ENCODE data around the gene PTPRK.

PTPRK gene

DNA sequence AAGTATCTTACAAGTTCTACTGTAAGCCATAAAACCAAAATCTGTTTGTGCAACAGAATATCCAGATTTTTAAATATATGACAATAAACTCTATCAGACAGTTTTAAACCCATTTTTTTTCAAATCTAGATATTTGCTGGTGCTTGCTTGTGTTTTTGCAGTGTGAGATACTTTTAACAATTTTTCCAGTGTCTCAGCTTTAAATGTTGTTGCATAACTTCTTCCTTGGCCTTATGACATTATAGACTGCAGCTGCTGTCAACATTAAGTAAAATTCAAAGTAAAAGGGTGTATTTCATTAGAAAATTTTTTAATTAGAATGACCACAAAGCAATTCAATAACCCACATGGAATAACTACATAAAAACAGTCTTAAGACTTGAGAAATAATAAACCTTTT lies 139.5 kb downstream of the PTPRK start:
- no peaks in the 10 kb centered on the region for H3K27me3 ChIP-seq (ENCODE audit: control insufficient read depth in 3 of 3, insufficient read depth in 3 of 3, low read depth in 1 of 3, low read length in 3 of 3)
- H3K23ac ChIP-seq (ENCODE audit: low read depth, low read length, poor library complexity): no peak overlapping the region
- no peak overlapping the region for H2AFZ ChIP-seq (ENCODE audit: low read length)
- no peak for DNase-seq (ENCODE audit: low spot score)
- H2BK5ac ChIP-seq (ENCODE audit: low read length): no peak overlapping the region
- peaks cover 0 to 1% of the 10 kb centered on the region in 2 donors for H3K4me1 ChIP-seq (ENCODE audit: control insufficient read depth in 2 of 2, insufficient read depth in 1 of 2, low read depth in 1 of 2, low read length in 2 of 2)
- H3K4me3 ChIP-seq (ENCODE audit: low read length in 2 of 2): no peak overlapping the region
- no peak overlapping the region for H2BK15ac ChIP-seq (ENCODE audit: low read length)
- H3K14ac ChIP-seq (ENCODE audit: low read length): no peak overlapping the region
- H3K9me3 ChIP-seq (replicated peaks in 1 of 2; ENCODE audit: control insufficient read depth in 2 of 2, insufficient read depth in 1 of 2, low read depth in 1 of 2, low read length in 2 of 2): peaks cover 5 to 16% of the 10 kb centered on the region in 2 donors
- no peak overlapping the region for H3K4ac ChIP-seq (ENCODE audit: low read length)
- no peak overlapping the region for H2BK12ac ChIP-seq (ENCODE audit: low read length)
- H3K79me1 ChIP-seq (ENCODE audit: low read depth, low read length): no peaks in the 10 kb centered on the region
- no peak overlapping the region for H3K27ac ChIP-seq (replicated peaks; ENCODE audit: low read length)
- H3K4me2 ChIP-seq (ENCODE audit: insufficient read depth, low read length, poor library complexity, severe bottlenecking): no peak overlapping the region
- H3K18ac ChIP-seq (ENCODE audit: low read length): no peak overlapping the region
- no peak overlapping the region for H3K9ac ChIP-seq (ENCODE audit: low read depth, low read length, poor library complexity)
- no peak overlapping the region for H4K8ac ChIP-seq (ENCODE audit: low read depth, low read length)
- no peak overlapping the region for H4K91ac ChIP-seq (ENCODE audit: low read depth, low read length, poor library complexity)
- H2BK120ac ChIP-seq (ENCODE audit: low read depth, low read length): no peak overlapping the region
- H3K36me3 ChIP-seq (replicated peaks in 1 of 2; ENCODE audit: control insufficient read depth in 2 of 2, insufficient read depth in 2 of 2, low read length in 2 of 2): no peaks in the 10 kb centered on the region
- H2AK5ac ChIP-seq (ENCODE audit: low read depth, low read length): no peak overlapping the region

DNA sequence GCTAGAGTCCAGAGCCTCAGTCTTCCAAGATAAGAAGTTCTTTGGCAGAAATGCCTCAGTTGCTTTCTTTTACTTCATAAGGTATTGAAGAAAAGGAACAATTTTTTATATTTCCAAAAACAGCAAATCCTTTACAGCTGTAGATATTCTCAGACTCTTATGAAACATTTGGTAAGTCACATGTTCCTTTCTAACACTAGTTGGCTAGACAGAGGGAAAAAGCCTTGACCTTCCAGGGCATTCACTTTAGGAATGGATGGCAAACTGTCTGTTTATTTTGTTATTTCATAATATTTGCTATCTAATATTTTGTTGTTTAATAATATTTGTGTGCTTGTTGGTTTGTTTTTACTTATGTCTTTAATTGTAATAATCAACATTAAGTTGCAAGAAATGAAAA lies 140.8 kb downstream of the PTPRK start:
- no peak overlapping the region for H3K27ac ChIP-seq (replicated peaks; ENCODE audit: low read length)
- H3K9ac ChIP-seq (ENCODE audit: low read depth, low read length, poor library complexity): no peak overlapping the region
- no peak for DNase-seq (ENCODE audit: low spot score)
- H2BK5ac ChIP-seq (ENCODE audit: low read length): no peak overlapping the region
- H3K4me3 ChIP-seq (ENCODE audit: low read length in 2 of 2): no peak overlapping the region
- H4K8ac ChIP-seq (ENCODE audit: low read depth, low read length): no peak overlapping the region
- H3K79me1 ChIP-seq (ENCODE audit: low read depth, low read length): no peaks in the 10 kb centered on the region
- H3K14ac ChIP-seq (ENCODE audit: low read length): no peak overlapping the region
- H3K4me1 ChIP-seq (ENCODE audit: control insufficient read depth in 2 of 2, insufficient read depth in 1 of 2, low read depth in 1 of 2, low read length in 2 of 2): peaks cover 0 to 1% of the 10 kb centered on the region in 2 donors
- H2BK12ac ChIP-seq (ENCODE audit: low read length): no peak overlapping the region
- H4K91ac ChIP-seq (ENCODE audit: low read depth, low read length, poor library complexity): no peak overlapping the region
- no peak overlapping the region for H3K18ac ChIP-seq (ENCODE audit: low read length)
- H2AFZ ChIP-seq (ENCODE audit: low read length): no peak overlapping the region
- H3K4me2 ChIP-seq (ENCODE audit: insufficient read depth, low read length, poor library complexity, severe bottlenecking): no peak overlapping the region
- no peaks in the 10 kb centered on the region for H3K27me3 ChIP-seq (ENCODE audit: control insufficient read depth in 3 of 3, insufficient read depth in 3 of 3, low read depth in 1 of 3, low read length in 3 of 3)
- no peak overlapping the region for H3K23ac ChIP-seq (ENCODE audit: low read depth, low read length, poor library complexity)
- H3K4ac ChIP-seq (ENCODE audit: low read length): no peak overlapping the region
- no peak overlapping the region for H2AK5ac ChIP-seq (ENCODE audit: low read depth, low read length)
- peaks cover 7 to 23% of the 10 kb centered on the region in 2 donors for H3K9me3 ChIP-seq (replicated peaks in 1 of 2; ENCODE audit: control insufficient read depth in 2 of 2, insufficient read depth in 1 of 2, low read depth in 1 of 2, low read length in 2 of 2)
- no peak overlapping the region for H2BK15ac ChIP-seq (ENCODE audit: low read length)
- H3K36me3 ChIP-seq (replicated peaks in 1 of 2; ENCODE audit: control insufficient read depth in 2 of 2, insufficient read depth in 2 of 2, low read length in 2 of 2): no peaks in the 10 kb centered on the region
- H2BK120ac ChIP-seq (ENCODE audit: low read depth, low read length): no peak overlapping the region

GRCh38 chr6:128376952-128377503 lies 143.4 kb downstream of the PTPRK start:
- Histone ChIP-seq H4K8ac (ENCODE audit: low read depth, low read length) (no peak overlapping the region), H2BK5ac (ENCODE audit: low read length) (no peak overlapping the region), H2BK15ac (ENCODE audit: low read length) (no peak overlapping the region), H3K36me3 (replicated peaks in 1 of 2; ENCODE audit: control insufficient read depth in 2 of 2, insufficient read depth in 2 of 2, low read length in 2 of 2) (no peaks in the 10 kb centered on the region), H3K27me3 (ENCODE audit: control insufficient read depth in 3 of 3, insufficient read depth in 3 of 3, low read depth in 1 of 3, low read length in 3 of 3) (no peaks in the 10 kb centered on the region), H3K9me3 (replicated peaks in 1 of 2; ENCODE audit: control insufficient read depth in 2 of 2, insufficient read depth in 1 of 2, low read depth in 1 of 2, low read length in 2 of 2) (peaks cover 7 to 23% of the 10 kb centered on the region in 2 donors), H4K91ac (ENCODE audit: low read depth, low read length, poor library complexity) (no peak overlapping the region), H3K18ac (ENCODE audit: low read length) (no peak overlapping the region), H2BK120ac (ENCODE audit: low read depth, low read length) (no peak overlapping the region), H2AK5ac (ENCODE audit: low read depth, low read length) (no peak overlapping the region), H3K23ac (ENCODE audit: low read depth, low read length, poor library complexity) (no peak overlapping the region), H3K4me2 (ENCODE audit: insufficient read depth, low read length, poor library complexity, severe bottlenecking) (no peak overlapping the region), H3K4ac (ENCODE audit: low read length) (no peak overlapping the region), H2BK12ac (ENCODE audit: low read length) (no peak overlapping the region), H2AFZ (ENCODE audit: low read length) (no peak overlapping the region), H3K27ac (replicated peaks; ENCODE audit: low read length) (no peak overlapping the region), H3K4me3 (ENCODE audit: low read length in 2 of 2) (no peak overlapping the region), H3K4me1 (ENCODE audit: control insufficient read depth in 2 of 2, insufficient read depth in 1 of 2, low read depth in 1 of 2, low read length in 2 of 2) (peaks cover 0 to 1% of the 10 kb centered on the region in 2 donors), H3K14ac (ENCODE audit: low read length) (no peak overlapping the region), H3K79me1 (ENCODE audit: low read depth, low read length) (no peaks in the 10 kb centered on the region), H3K9ac (ENCODE audit: low read depth, low read length, poor library complexity) (no peak overlapping the region)
- WGBS, 2 donors (ENCODE audit: extremely low coverage in 2 of 2, insufficient read length in 2 of 2, insufficient replicate concordance in 1 of 2): no CpG with 5 or more reads among the region's 4 CpGs
- DNase-seq (ENCODE audit: low spot score): no peak

DNA sequence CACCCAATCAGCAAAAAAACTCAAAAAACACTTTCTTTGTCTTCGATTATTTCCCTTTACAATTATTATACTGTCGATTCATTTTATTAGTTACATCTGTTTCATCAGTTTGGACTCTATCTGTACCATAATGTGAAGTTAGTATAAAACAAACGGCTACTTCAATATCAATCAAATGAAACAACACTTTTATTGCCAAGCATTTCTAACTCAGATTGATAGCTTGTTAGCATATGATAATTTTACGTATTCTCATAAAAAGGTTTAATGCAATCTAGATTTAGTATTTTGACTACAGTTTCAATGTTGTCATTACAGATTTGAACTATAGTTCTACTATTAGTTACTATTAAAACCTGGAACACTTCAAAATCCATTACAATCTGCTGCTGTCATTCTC lies 149.3 kb downstream of the PTPRK start:
- Histone ChIP-seq H3K4me1 (ENCODE audit: control insufficient read depth in 2 of 2, insufficient read depth in 1 of 2, low read depth in 1 of 2, low read length in 2 of 2) (no peaks in the 10 kb centered on the region), H3K9me3 (replicated peaks in 1 of 2; ENCODE audit: control insufficient read depth in 2 of 2, insufficient read depth in 1 of 2, low read depth in 1 of 2, low read length in 2 of 2) (peaks cover 3 to 9% of the 10 kb centered on the region in 2 donors), H2AFZ (ENCODE audit: low read length) (no peak overlapping the region), H3K79me1 (ENCODE audit: low read depth, low read length) (no peaks in the 10 kb centered on the region), H3K27me3 (ENCODE audit: control insufficient read depth in 3 of 3, insufficient read depth in 3 of 3, low read depth in 1 of 3, low read length in 3 of 3) (no peaks in the 10 kb centered on the region), H3K4ac (ENCODE audit: low read length) (no peak overlapping the region), H4K8ac (ENCODE audit: low read depth, low read length) (no peak overlapping the region), H3K4me3 (ENCODE audit: low read length in 2 of 2) (no peak overlapping the region), H2BK5ac (ENCODE audit: low read length) (no peak overlapping the region), H2BK15ac (ENCODE audit: low read length) (no peak overlapping the region), H3K9ac (ENCODE audit: low read depth, low read length, poor library complexity) (no peak overlapping the region), H3K27ac (replicated peaks; ENCODE audit: low read length) (no peak overlapping the region), H2BK12ac (ENCODE audit: low read length) (no peak overlapping the region), H3K18ac (ENCODE audit: low read length) (no peak overlapping the region), H2BK120ac (ENCODE audit: low read depth, low read length) (no peak overlapping the region), H2AK5ac (ENCODE audit: low read depth, low read length) (no peak overlapping the region), H4K91ac (ENCODE audit: low read depth, low read length, poor library complexity) (no peak overlapping the region), H3K23ac (ENCODE audit: low read depth, low read length, poor library complexity) (no peak overlapping the region), H3K36me3 (replicated peaks in 1 of 2; ENCODE audit: control insufficient read depth in 2 of 2, insufficient read depth in 2 of 2, low read length in 2 of 2) (no peaks in the 10 kb centered on the region), H3K14ac (ENCODE audit: low read length) (no peak overlapping the region), H3K4me2 (ENCODE audit: insufficient read depth, low read length, poor library complexity, severe bottlenecking) (no peak overlapping the region)
- 100% methylated on average over 2 of the region's 4 CpGs; no CpG with 5 or more reads in 1 of the 2 donors for WGBS, 2 donors (ENCODE audit: extremely low coverage in 2 of 2, insufficient read length in 2 of 2, insufficient replicate concordance in 1 of 2)
- DNase-seq (ENCODE audit: low spot score): no peak
